GM18498 (cell line): ENCODE results near the gene IFFO2.
"Not testable (repeated sequence)": the region's sequence is repeated elsewhere in the genome, so short reads cannot be mapped to it uniquely, and the experiment has no call there.

Experiments
- ATAC-seq: cut with Tn5 transposase; IDR thresholded peaks from one replicate; pipeline ENCODE4 v1.9.1; 2021; ENCODE audit warnings: mild to moderate bottlenecking, moderate library complexity; ENCODE audit not compliant: unreplicated experiment

Gene IFFO2

DNA sequence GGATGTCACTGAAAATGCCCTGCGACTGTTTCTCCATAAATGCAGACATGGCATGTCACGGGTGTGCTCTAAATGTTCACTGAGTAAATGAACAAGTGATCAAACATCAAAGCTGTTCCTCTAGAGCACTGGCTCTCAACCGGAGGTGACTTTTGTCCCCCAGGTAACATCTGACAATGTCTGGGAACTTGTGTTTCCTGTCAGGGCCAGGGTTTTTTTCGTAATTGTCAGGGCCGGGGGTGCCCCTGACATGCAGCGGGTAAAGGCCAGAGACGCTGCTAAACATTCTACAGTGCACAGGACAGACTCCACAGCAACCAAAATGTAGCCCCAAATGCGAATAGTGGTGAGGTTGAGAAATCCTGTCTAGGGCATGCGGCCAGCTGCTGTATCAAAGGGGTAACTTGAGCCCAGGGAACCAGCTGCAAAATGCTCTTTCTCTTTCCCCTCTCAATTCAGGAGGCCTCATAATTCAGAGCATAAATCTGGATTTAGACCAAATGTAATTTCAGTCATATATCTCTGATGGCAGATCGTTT is 56.1 kb downstream of the IFFO2 start:
- no peak for ATAC-seq

DNA sequence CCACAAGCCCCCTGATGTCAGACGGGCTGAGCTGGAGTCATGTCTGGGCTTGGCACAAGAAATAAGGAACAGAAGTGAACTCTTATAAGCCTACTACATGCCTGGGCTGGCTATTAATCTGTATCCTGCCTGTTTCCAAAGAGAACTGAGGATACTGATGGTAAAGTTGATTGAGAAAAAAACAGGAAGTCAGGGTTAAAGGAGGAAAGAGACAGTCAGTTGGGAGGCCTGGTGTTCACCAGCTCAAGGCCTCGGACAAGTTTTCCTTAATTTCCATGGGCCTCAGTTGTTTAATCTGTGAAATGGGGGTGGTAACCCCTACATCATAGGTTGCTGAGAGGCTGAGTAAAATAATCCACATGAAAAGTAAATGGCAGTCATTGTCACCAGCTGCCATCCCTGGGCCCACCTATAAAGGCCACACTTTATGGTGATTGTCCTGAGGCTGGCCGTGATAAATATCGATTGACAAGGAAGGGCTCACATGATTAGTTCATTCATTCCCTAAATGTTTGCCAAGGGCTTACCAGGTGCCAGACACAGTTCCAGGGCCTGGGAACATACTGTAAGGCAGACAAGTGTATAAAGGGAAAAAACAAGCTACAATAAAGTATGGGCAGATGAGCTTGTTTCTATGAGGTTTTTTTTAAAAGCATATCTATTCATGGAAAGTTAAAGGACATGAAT is 57.0 kb downstream of the IFFO2 start:
- ATAC-seq: no peak

DNA sequence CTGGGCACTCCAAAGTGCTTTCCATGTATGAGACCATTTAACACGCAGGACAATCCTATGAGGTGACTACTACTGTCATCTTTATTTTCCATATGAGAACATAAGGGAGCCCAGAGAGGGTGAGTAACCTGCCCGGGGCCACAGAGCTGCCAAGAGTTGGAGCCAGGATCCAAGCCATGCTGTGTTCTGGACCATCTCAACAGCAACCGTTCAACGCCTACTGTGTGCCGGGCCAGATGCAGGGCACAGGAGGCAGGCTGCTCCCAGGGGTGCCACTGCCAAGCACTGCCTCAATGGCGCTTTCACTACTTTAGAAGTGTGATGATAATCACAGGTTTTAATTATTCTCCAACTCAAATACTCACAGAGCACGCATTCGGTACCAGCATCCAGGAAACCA is 57.9 kb downstream of the IFFO2 start:
- no peak for ATAC-seq

DNA sequence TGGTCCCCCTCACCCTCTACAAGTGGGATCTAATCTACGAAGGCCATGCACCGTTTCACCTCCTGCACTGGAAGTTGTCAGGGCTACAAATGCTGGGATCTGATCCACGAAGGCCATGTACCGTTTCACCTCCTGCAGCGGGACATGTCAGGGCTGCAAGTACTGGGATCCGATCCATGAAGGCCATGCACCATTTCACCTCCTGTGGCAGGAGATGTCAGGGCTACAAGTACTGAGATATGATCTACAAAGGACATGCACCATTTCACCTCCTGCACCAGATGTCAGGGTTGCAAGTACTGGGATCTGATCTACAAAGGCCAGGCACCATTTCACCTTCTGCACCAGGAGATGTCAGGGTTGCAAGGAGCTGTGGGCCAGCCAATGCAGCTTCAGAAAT is 61.2 kb downstream of the IFFO2 start:
- ATAC-seq: no peak

DNA sequence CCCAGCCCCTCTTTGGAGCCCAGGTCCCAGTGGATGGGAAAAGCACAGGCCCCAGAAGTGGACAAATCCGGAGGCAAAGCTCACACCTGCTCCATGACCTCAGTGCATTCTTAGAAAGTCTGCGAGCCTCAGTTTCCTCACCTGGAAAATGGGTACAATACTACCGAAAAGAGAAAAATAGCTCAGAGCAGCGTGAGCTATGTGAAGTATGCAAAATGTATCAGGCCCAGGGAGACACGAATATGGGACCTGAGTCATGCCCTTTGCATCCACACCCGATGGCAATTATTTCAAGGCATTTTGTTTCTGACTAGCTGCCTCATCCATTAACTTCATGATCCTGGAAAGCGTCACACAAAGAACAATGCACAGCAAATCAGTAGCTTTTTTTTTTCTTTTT is 63.4 kb downstream of the IFFO2 start:
- ATAC-seq: no peak

DNA sequence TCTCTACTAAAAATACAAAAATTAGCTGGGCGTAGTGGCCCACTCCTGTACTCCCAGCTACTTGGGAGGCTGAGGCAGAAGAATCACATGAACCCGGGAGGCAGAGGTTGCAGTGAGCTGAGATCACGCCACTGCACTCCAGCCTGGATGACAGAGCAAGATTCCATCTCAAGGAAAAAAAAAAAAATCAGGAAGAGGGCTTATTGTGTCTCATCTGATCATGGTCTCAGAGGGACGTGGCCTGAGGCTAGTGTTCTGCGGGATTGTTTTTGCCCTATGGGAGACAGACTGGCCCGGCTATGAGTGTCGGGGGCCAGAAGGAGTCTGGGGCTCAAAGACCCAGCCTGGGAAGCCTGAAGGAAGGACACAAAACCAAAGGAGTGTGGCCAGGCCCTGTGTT is 64.6 kb downstream of the IFFO2 start:
- not testable (repeated sequence) for ATAC-seq

DNA sequence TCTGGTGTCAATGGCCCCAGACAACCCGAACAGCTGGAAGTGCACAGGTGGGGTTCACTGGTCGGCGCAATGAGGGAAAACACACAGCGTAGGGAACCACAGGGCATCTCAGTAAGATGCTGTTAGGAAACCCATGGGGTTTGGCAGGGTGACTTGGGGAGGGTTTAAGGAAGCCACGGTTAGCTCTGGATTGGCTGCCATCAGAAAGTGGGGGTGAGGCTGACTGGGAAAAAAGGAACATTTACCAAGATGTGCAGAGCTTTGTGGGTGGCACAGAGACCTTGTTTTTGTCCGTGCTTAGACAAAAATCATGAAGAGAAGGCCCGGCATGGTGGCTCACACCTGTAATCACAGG is 65.1 kb downstream of the IFFO2 start:
- ATAC-seq: no peak

DNA sequence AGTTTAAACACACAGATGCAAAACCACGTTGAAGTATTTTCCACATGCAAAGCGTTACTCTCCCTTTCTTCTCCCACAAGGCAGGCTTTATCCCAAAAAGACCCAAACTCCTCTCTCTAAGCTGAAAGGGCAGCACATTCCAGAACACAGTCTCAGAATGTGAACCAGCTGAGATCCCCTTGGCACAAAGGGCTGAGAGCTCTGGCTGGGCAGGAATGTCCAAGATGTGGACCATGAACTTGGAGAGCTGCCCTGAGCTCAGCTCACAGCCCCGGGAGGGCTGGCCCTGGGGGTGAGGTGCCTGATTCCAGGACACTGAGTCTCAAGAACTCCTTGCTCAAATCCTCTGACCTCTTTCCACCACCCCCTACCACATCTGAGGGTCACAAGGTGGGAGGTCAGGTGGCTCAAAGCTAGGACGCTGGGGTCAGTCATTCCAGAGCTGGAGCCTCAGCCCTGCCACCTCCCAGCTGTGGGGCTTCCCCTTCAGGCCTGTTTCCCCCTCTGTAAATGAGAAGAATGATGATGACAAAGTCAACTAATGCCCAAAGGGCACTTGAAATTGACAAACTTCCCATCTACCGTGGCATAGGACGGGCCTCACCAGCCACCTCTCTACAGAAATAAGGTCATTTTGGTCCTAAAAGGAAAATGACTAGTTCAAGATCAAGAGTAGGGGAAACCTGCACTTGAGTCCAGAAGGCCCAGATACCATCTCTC is 65.6 kb downstream of the IFFO2 start:
- ATAC-seq: no peak

DNA sequence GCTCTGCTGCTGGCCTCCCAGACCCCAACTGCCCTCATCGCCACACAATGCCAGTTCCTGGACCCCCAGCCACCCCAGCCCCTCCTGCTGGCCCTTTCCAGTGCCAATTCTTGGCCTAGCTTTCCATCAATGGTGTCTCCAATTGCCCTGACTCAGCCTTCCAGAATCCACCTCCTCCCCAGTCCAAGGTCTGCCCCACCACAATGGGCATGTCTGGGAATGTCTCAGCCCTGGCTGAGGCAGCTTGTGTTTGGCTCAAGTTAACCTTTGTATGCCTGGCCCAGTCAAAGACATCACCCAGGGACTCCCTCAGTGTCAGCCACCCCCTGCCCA is 70.5 kb downstream of the IFFO2 start:
- no peak for ATAC-seq

DNA sequence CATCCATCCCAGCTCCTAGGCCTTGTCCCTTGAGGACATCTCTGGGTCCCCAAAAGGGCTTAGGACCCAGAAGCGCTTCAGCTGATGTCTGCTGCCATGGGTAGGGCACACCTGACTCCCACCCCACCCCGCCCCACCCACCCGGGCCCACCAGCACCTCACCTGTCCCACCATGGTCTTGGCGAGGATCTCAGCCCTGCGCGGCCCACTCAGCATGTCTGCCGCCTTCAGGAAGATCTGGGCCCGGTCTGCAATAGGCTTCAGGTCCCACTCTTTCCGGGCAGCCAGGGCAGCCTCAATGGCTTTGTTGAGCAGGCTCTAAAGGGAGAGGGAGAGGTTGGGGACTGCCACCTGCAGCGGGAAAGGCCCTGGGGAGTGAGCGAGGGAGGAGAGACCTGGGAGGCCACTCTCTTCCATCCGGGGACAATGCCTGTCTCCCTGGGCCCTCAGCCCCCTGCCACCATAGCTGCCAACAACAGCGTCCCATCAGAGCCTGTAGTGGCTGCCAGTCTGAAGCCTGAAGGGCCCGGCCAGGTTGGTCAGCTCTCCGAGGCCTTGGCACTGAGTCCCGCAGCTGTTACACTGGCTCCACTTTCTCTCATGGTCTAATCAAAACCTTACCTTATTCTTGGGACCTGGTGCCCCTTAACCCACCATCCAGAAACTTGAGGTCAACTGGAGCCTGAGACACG is 71.0 kb downstream of the IFFO2 start:
- ATAC-seq: no peak

DNA sequence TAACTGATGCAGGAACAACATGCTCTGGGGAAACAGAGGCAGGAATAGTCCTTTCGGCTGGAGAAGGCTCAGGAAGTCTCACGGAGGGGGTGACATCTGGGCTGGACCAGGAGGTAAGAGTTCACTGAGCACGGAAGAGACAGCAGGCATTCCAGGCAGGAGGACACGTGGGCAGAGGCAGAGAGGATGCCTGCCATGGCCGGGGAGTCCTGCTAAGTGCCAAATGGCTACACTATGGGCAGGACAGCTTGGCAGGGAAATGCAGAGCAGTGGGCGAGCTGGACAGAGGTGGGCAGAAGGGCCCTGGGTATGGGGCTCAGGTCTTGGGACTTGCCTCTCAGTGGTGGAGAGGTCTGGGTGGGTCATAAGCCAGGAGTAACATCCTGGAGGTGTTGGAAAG is 71.7 kb downstream of the IFFO2 start:
- no peak for ATAC-seq

DNA sequence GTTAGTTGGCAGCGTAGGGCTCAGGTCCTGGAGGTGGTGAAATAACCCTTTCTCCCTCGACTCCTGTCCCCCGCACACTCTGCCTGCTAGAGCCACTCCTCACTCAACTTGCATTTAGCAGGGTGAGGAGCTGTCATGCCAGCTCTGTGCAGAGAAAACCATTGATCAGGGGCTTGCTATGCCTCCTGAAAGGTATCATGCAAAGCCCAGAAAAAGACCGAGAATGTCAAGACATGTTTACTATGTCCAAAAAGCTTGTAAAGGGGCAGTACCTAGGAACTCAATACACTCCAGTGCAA is 72.1 kb downstream of the IFFO2 start:
- ATAC-seq: no peak

DNA sequence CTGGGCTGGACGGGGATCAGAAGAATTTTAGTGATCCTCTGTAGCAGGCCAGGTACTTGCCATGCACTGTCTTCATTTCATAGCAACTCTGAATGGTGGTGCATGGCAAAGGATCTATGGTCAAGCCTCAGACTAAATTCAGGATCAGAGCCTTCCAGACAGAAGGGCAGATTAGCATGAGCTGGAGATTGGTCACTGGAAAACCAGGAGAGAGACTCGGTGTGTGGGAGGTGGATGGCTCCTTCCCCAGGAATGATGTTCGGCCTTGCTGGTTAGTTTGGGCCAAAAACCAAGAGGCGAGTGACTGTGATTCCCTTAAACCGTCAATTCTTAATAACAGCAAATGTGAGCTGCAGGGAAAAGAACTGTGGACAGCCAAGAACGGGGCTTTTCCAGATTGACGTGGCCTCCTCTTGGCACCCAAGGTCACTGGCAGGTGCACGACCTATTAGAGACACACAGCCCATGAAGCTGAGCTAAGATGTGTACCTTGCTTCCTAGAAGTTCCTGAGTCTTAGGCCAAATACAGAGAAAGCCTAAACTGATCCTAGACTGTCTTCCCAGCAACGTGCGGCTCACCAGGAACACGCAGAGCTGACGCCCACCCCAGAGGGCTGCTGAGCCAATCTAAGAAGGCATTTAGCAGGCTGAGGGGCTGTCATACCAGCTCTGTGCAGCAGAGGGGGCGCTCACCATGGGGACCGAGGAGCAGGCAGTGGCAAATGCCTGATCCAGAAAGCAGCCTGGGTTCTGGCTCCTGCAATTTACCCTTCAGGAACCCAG is 72.6 kb downstream of the IFFO2 start:
- ATAC-seq: no peak

DNA sequence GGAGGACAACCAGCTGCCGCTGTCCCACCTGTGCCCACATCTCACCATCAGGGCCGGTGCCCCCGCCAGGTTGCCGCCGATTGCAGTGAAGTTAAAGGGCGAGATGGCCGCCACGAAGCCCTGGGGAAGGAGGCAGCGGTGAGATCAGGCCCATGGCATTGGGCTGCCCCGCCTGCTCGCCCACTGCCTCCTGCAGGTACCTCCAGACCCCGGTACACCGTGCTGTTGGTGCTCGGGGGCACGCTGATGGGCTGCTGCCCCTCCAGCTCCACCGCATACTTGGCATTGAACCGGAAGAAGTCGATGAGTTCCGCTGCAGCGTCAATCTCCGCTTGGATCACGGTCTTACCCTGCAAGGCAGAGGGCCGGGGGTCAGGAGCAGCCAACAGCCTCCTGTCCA is 73.4 kb downstream of the IFFO2 start:
- ATAC-seq: no peak

DNA sequence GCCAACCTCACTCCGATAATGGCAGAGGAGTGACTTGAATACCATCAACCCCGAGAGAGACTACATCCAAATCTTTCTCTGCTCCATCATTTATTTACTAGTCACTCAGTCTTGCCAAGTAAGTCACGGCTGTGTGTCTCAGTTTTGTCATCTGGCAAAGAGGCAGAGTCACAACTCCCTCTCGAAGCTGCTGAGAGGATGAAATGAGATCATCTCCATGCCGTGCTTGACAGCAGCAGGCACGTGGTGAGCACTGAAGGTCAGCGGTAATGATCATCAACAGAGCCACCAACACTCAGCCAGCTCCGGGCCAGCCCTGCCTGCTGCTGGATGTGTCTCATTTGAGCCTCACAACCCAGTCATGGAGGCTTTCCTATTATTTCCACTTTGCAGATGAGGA is 74.0 kb downstream of the IFFO2 start:
- ATAC-seq: no peak

DNA sequence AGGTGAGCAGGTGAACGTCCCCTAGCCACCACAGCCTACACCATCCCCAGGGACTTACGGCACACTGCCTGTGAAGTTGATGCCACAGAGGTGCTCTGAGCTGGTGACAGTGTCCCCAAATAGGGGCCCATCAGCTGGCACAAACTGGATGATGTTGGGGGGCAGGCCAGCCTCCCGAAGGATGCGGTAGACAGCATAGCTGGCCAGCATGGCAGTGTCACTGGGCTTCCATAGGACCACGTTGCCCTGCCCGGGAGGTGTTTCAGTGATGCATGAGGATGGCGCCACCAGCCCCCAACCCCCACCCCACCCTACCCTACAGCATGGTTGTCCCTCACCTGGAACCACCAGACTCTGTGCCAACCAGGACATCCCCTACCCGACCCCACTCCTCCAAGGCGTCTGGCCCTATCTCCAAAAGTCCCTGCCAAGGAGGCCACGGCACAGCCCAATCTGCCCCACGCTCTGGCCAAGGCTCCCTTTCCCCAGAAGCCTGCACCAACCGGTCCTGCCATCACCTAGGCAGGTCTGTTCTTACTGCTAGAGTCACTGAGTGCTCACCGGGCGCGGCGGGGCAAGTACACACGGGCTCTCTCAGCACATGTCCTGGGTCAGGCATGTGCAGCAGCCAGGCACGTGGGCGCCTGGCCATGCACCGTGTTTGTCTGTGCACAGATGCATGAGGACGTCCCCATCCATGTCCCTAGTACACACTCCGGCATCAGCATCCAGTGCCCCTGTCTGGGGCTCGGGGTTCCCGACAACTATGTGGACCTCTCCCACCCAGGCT is 74.6 kb downstream of the IFFO2 start:
- no peak for ATAC-seq

DNA sequence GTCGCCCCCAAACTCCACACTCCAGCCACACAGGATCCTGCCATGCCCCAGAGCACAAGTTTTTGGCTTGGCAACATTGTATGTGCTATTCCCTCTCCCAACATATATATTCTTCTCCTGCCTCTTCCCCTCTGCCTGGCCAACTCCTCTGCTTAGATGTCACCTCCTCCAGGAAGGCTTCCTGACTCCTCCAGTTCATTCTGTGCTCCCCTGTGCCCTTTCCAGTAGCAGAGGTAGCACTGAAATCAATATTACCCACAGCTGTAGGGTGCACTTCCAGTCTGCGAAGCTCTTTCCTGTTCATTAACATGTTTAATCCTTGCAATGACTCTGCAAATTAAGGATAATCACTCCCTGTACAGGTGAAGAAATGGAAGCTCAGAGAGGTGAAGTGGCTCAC is 75.3 kb downstream of the IFFO2 start:
- ATAC-seq: no peak

DNA sequence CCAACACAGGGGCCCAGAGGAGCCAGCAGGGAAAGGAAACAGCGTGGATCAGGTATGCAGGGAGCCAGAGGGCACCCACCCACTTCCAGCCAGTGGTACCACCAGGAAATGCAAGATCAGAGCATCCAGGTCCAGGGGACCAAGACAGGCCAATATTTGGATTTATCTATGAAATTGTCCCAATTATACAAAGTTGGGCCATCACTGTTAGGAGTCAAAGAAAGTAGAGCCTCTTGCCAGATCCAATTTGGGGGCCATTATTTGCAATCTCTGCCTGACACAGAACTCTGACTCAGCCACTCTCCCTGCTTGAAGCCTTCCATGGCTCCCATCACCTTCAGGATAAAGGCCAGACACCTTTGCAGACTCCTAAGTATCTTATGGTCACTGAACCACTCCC is 75.9 kb downstream of the IFFO2 start:
- no peak for ATAC-seq

DNA sequence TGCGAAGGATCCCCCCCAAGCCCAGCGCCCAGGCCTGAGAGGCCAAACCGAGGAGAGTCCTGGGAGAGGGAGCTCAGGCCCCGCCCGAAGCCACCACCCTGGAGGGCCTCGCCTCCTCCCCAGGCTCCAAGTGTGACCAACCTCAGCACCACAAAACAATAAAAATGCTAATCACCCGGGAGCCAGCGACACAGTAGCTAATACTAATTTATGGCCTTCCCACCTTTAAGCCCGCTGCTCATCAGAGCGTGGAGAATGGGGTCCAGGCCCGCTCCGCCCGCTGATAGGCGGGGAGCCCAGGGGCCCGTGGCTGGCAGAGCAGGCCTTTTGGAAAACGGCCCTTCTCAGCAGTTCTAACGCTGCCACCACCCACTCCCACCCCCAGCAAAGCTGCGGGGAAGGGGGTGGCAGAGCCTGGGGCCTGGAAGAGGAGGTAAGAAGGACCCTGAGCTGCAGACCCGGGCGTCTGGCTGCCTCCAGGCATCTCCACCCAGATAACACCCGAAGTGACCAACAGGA is 76.6 kb downstream of the IFFO2 start:
- no peak for ATAC-seq

DNA sequence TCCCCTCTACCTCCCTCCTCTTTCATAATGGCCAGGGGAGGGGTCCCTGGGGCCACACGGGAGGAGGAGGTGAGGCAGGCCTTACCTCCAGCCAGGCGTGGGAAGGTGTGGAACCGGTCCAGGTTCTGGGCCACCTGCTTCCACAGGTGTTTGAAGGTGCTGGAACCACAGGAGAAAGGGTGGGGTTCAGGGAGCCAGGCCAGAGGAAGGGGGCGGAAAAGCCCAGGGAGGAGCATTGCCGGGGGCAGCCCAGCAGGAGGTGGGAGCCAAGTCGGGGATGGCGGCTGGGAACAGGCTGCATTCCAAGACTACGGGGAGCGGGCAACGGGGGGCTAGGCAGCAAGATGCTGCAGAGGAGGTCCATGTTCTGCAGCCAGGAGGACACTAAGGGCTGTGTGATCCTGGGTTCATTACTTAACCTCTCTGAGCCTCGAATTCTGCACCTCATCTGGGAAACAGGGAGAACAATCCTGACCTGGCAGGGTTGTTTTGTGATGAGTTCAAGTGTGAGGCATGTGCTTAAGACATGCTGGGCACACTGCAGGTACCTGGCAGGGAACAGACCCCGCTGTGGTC is 77.2 kb downstream of the IFFO2 start:
- no peak for ATAC-seq
